GM21723 (cell line): ENCODE measurements around the gene GIGYF2.

ENCODE experiments used
- ATAC-seq: cut with Tn5 transposase; IDR thresholded peaks from one replicate; pipeline ENCODE4 v1.9.1; 2021; ENCODE audit warnings: mild to moderate bottlenecking, moderate library complexity; ENCODE audit not compliant: unreplicated experiment

Gene GIGYF2

DNA sequence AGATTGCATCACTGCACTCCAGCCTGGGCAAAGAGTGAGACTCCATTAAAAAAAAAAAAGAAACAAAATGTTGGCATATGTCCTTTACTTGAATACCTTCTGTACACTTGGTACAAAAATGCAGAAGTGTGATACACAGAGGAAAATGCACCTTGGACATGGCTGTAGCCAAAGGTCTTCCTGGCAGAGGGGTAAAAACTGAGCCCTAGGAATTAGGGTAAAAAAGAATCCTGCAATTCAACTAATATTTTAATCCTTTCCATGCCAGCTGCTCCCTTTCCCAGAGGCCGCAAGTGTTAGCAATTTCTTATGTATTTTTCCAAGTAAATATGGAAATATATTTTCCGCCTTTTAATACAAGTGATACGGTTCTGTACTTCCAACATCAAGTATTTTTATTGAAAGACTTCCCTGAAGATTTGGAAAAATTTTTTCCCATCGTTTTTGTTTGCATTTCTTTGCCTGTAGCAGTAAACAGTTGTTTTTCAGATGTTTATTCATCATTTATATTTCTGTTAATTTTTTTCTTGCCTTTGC is 53.1 kb downstream of the GIGYF2 start:
- ATAC-seq: no peak

DNA sequence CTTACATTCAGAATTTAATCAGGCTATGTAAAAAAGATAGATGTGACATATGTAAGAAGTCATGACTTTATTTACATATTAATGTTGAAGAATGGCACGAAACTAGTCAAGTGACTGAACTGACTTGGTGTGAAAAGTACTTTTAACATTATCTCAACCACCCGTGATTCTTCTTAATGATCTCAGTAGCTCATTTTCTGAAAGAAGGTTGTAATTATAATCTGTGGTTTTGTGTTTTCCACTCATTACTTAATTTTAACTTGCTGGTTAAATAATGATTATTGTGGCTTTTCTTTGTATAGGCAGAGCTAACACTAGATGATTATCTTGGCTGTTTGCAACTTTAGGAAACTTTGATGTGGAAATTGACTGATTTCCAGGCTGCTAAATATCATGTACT is 60.8 kb downstream of the GIGYF2 start:
- ATAC-seq: no peak

DNA sequence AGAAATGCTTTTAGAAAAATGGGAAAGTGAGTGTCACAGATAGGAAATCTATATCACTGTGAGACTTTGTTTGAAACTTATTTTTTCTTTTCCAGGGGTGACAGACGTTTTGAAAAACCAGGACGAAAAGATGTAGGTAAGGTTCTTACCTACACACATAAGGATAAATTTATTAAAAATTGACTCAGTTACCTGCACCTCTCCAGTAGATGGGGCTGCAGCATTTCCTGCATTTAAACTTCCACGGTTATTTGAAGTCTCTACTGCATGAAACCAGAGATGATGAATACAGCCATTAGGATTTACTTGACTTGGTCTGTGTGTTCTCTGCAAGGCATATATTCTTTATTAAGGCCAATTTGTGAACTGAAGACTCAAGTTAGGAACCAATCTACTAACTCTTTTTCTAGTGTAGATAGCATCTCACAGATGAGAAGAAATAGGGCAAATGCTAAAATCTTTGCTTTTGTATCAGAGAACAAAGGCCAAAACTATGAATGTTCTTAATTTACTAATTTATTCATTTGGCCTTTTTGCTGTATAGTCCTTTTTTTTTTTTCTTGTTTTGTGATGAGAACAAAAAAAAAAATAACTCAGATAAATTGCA is 64.3 kb downstream of the GIGYF2 start:
- ATAC-seq: no peak

DNA sequence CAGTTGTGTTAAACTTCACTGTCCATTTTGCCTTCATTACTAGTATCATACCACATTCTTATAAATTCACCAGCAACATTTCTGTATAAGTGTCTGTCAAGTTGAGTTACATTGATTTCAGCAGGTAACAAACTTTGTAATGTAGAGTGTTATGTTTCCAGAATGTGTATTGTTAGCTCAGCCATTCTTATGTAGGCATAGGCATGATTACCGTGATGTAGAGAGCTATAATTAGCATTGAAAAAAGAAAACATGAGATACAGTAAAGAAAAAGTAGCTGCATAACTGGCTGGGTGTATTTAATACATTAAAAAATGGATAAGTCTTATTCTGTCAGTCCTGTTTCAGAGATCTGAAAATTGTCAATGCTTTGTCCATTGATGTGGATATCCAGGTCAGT is 70.7 kb downstream of the GIGYF2 start:
- no peak for ATAC-seq

DNA sequence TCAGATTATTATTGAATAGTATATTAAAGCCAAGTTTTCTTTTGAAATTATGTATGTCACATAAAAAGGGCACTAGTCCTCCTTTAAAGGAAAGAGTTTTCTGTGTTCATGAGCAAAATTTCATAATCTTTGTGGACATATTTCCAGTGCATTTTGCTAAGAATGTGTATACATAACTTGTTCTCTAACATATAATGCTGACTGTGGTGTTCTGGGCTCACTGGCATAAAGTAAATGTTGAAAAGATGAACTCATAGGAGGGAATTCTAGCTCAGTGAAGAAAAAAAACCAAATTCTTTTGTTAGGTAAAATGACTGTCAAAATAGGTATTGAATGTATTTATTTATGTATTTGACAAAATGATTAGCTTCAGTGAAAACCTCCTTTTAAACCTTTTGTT is 73.1 kb downstream of the GIGYF2 start:
- ATAC-seq: no peak

DNA sequence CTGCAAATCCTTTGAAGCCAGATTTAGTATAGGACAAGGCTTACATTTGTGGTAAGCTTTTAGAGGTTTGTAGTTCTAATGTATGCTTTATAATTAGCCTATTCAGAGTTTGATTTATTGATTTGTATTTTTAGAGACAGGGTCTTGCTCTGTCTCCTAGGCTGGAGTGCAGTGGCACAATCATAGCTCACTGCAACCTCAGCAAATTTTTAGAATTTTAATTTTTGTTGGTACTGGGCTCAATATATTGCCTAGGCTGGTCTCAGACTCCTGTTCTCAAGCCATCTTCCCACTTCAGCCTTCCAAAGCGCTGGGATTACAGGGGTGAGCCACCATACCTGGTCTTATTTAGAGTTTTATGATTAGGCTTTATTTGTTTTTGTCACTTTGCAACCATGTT is 74.7 kb downstream of the GIGYF2 start:
- no peak for ATAC-seq

DNA sequence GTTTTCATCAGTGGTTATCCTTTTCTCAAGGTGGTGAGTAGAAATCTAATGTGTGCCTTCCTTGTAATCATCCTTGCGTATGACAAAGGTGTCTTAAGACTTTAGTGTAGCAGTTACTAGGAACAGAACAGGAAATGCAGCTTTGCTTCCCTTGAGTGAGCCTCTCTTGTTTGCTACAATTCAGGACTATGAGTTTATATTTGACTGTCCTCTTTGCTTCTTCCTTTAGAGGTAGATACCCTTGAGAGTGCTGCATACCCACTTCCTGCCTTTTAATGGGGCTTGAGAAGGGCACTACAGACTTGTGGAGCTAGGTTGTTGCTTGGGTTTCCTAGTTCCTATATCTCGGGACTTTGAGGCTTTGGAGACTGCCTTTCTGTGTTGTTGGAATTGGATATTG is 75.4 kb downstream of the GIGYF2 start:
- no peak for ATAC-seq

DNA sequence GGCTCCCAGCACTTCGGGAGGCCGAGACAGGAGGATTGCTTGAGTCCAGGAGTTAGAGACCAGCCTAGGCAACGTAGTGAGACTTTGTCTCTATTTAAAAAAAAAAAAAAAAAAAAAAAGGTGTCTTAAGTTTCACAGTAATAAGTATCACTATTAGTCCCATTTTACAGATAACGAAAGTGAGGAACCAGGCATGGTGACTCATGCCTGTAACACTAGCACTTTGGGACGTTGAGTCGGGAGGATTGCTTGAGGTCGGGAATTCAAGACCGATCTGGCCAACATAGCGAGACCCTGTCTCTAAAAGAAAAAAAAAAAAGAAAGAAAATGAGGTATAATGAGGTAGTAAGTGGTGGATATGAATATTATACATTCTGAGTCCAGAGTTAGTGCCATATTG is 76.7 kb downstream of the GIGYF2 start:
- no peak for ATAC-seq

DNA sequence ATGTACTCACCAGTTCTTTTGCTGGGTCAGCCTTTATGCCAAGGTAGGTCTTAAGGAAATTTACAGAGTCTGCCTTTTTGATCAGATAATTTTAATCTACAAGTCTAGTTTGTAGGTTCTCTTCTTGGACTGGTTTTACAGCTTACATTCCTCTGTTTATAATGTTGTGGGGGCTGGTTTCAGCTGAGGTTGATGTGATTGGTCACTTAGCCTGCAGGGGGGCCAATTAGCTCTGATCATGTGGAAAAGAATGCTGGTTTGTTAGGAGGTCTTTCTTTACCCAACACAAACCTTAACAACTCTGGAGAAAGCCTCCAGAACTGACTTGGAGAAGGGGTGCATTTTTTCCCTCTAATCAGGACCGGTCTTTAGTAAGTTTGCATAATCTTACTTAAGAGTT is 79.3 kb downstream of the GIGYF2 start, which contains the start of gene KCNJ13:
Gene KCNJ13 (minus strand): TSS at position 131 of the 400 bp plus-strand sequence. CDS start 5,203 bp downstream, outside the sequence.
- ATAC-seq: no peak

DNA sequence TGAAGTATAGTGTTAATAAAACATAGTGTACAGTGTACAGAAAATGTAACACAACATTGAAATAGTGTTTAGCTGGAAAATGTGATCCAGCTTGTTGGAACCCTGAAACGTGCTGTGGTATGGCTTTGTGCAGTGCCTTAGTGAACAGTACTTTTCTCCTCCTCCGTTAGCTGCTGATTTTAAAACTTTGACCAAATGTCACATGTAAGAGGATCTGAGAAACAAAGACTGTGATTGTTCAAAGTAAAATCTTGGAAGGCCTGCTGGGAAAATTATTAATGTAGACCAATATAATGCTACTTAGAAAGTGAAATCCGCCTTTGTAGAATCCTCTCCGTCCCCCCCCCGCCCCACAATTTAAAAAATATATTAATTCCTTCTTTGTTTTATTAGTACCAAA is 80.1 kb downstream of the GIGYF2 start:
- ATAC-seq: no peak

DNA sequence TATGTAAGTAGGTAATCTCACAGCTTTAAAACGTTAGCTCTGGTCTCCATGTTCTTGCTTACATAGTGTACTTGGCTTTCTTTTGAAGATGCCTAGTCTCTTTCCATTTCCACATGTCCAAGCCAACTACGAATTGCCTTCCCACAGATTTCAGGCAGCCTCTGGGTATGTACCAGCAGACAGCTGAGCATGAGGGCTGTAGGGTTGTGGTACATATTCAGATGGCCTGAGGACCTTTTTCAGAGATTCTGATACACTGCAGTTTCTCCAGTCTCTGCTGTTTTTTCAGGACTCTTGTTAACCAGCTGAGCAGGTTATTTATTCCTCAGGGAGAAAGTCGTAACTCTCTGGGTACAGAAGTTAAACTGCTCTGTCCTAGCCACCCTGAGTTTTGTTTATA is 82.3 kb downstream of the GIGYF2 start:
- ATAC-seq: no peak

DNA sequence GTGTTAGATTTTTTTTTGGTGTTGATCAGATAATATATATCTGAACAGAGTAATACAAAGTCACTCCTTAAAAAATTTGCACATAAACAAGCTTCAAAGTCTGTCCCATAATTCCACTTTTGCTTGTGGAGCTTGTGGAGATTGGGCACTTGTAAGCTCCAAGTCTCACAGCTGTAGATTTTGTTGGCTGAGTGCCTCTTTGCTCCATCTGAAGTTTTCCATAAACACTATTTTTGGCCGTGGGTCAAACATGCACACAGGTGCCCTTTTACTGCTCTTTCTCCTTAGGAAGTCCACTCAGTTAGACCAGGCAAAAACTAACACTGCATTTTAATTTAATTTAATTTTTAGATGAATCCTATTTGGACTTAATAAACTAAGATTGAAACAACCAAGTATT is 82.8 kb downstream of the GIGYF2 start:
- no peak for ATAC-seq

DNA sequence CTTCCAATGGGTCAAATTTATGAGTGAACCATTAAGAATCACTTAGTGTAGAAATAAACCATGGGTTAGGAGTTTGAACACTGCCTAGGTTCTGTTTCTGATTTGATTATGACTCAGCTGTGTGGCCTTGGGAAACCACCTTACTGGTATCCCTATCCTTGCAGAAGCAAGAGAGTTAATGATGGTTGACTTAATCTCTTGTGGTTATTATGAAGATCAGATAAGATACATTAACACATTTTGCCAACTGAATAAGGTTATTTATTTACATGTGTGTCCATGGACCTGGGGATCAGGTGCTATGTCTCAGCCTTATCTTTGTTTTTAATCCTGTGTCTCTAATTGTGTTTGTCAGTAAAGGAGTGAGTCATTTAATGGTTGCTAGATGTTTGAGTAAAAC is 84.6 kb downstream of the GIGYF2 start:
- ATAC-seq: peak; percentile 88

DNA sequence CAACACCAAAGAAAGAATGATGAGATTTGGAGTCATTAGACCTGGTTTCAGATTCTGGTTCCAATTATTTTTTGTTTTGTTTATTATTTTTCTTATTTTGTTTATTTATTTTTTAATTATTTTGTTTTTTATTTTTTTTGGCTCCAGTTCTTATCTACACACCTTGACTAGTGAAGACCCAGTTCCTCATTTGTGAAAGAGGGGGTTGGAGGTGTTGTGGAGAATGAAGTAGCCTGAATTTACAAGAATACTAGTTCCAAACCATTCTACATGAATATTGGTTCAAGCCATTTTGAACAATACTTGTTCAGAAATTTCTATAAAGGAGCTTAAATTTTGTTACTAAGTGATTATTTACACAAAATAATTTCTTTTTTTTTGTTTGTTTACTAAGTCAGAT is 86.1 kb downstream of the GIGYF2 start:
- ATAC-seq: no peak

DNA sequence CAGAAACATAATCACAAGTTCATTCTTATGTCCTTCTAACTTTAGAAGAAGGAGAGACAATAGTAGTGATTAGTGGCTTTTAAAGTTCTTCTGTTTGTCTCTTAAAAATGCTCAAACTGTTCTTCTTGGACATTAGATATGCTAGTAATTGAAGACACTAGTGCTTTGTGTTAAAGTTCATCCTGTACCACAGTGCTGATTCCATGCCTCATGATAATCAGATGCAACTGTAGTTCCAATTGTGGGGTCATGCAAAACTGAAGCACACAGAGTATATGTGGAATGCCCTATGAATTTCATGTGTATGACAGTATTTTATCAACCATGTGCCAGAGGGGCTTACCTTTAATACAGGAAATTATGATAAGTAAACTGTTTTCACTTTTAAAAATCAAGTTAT is 90.7 kb downstream of the GIGYF2 start:
- ATAC-seq: no peak

DNA sequence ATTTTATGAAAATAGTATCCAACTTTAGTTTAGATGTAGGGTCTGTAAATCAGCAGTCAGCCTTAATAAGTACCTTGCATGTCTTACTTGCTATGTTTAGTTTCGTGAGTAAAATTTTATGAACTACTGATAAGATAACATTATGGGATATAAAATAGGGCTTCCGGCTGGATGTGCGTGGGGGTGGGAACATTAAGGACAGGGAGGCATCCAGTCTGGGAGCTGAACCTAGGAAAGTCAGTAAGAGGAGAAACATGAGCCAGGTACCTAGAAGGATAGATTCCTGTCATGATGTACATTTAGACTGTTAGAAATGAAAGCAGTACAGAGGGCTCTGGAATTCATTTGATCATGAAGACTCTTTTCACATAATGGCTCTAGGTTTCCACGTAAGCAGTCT is 92.0 kb downstream of the GIGYF2 start:
- ATAC-seq: no peak

DNA sequence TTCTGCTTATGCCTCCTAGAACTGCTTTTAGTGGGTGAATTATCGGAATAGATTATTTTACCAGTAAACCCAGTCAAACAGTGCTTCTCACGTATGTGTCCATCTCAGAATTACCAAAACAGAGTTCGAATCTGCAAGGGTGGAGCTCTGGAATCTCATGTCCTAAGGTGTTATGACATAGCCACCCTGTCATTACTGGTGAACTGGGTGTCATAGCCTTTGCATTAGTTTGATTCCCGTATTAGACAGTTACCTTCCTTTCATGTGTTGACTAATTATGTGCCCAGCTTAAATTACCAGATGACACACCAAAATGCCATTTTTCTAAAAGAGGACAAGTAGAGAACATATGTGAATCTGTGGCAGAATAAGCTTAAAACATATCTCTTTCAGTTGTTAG is 94.4 kb downstream of the GIGYF2 start:
- no peak for ATAC-seq

DNA sequence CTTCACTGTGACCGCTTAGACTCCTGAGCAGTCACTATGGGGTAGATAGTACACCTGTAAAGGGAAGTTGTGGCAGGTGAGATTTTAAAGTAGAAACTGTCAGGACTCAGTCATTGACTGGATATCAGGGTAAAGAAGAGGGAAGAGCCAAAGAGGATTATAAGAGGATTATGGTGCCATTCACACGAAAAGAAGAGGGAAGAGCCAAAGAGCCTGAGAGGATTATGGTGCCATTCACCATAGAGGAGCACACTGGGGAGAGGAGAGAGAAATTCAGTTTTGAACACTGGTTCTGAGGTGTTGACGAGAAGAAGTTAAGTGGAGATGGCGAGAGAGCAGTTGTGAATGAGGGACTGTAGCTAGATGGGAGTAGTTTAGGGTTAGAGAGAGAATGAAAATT is 96.1 kb downstream of the GIGYF2 start:
- ATAC-seq: no peak

DNA sequence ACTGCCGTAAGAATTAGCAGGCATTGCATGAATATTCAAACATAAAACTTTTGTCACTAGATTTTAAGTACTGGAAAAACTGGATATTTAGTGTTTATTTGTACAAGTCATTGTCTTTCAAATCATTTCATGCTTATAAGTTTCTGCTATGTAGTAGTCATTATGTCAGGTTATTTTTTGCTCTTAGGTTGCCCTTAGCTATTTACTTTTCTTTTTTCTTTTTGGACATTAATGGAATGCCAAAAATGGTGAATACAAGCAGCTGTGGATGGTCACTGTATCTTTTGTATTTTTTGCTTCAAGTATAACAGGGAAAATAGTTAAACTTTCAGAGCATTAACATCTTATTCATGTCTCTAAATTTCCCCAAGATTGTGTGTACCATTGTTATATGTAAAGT is 97.8 kb downstream of the GIGYF2 start:
- ATAC-seq: no peak

DNA sequence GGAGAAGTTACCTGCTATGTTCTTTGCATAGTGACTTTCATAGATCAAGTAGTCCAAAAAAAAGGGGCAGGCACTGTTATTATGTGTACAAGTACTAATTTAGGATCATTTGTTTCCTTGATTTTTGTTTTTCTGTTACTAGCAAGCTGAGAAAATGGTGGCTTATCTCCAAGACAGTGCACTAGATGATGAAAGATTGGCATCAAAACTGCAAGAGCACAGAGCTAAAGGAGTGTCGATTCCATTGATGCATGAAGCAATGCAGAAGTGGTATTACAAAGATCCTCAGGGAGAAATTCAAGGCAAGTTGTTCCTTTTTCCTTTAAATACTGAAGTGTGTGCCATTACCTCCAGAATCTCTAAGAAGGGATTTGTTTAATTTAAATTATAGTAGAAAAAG is 98.8 kb downstream of the GIGYF2 start:
- no peak for ATAC-seq

DNA sequence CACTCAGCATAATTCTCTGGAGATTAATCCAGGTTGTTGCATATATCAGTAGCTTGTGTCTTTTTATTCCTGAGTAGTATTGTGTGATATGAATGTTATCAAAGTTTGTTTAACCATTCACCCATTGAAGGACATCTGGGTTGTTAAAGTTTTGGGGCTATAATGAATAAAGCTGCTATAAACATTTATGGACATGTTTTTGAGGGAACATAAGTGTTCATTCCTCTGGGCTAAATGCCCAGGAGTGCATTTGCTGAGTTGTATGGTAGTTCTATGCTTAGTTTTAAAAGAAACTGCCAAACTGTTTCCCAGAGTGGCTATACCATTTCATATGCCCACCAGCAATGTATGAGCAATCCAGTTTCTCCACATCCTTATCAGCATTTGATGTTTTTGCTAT is 101.1 kb downstream of the GIGYF2 start:
- ATAC-seq: no peak

DNA sequence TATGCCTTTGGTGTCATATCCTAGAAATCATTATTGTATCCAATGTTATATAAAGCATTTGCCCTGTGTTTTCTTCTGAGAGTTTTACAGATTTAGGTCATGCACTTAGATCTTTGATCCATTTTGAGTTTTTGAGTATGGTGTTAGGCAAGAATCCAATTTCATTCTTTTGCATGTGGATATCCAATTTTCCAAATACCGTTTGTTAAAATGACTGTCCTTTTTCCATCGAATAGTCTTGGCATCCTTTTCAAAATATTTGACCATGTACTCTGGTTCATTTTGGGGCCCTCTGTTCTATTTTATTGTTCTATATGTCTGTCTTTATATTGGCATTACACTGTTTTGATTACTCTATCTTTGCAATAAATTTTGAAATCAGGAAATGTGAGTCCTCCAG is 103.0 kb downstream of the GIGYF2 start:
- no peak for ATAC-seq

DNA sequence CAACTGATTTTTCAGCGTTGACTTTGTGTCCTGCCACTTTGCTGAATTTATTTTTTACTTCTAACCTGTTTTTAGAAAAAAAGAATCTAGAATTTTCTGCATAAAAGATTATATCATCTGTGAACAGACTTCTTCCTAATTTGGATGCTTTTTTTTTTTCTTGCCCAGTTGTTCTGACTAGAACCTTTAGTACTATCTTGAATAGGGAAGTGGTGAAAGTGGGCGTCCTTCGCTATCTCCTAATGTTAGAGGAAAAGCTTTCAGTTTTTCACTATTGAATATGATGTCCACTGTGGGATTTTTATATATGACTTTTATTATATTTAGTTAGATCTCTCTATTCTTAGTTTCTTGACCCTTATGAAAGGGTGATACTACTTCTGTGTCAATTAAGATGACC is 105.0 kb downstream of the GIGYF2 start:
- no peak for ATAC-seq
